WTC11 (cell line): ENCODE results near the gene SPPL2B. TPM values are rescaled to one million over a fixed set of nuclear protein-coding genes. Genes with fewer than 3 reads are reported as not detected.

Experiments
- ATAC-seq: fragments of 200-7000 bp; cut with Tn5 transposase; 2 replicates; pipeline ENCODE4 v1.10.0; 2021; ENCODE audit warnings: mild to moderate bottlenecking, moderate library complexity
- CTCF ChIA-PET: fragments of 300-600 bp; sonication (Branson Sonifier 250); formaldehyde crosslinking; loops from one replicate; lab custom pipeline; 2021; ENCODE audit warnings: antibody characterized with exemption; lab: Charles Lee
- POLR2A ChIA-PET: fragments of 350-600 bp; sonication (Branson Sonifier 250); formaldehyde crosslinking; loops from one replicate; lab custom pipeline; 2021; ENCODE audit warnings: antibody characterized with exemption; lab: Charles Lee
- DNase-seq: peaks from one replicate; pipeline ENCODE4 v3.0.0; 2021; ENCODE audit warnings: low spot score
- H3K27ac Mint-ChIP-seq: 2 replicates; pipeline ENCODE4 v1.8.0; 2021; ENCODE audit warnings: mixed read lengths
- H3K27me3 Mint-ChIP-seq: 2 replicates; pipeline ENCODE4 v1.8.0; 2021; ENCODE audit warnings: low read depth, mild to moderate bottlenecking, moderate library complexity, mixed read lengths
- H3K36me3 Mint-ChIP-seq: 2 replicates; pipeline ENCODE4 v1.8.0; 2021; ENCODE audit warnings: mixed read lengths
- H3K4me1 Mint-ChIP-seq: 2 replicates; pipeline ENCODE4 v1.8.0; 2022; ENCODE audit warnings: mixed read lengths
- H3K4me3 Mint-ChIP-seq: 2 replicates; pipeline ENCODE4 v1.8.0; 2021; ENCODE audit warnings: mild to moderate bottlenecking, moderate library complexity, mixed read lengths
- H3K9me3 Mint-ChIP-seq: 2 replicates; pipeline ENCODE4 v1.8.0; 2021; ENCODE audit warnings: mixed read lengths
- CDX4 ChIP-seq: fragments of 250-450 bp; sonication (Bioruptor Pico); IDR thresholded peaks from 2 replicates; pipeline ENCODE4 v1.9.0; 2021; ENCODE audit warnings: moderate library complexity, mild to moderate bottlenecking, inconsistent platforms, borderline replicate concordance
- CTCF ChIP-seq: fragments of 200-600 bp; IDR thresholded peaks from 2 replicates; pipeline ENCODE4 v1.8.0; 2022; ENCODE audit warnings: antibody characterized with exemption
- E2F1 ChIP-seq: sonication (generic); formaldehyde crosslinking; IDR thresholded peaks from 2 replicates; pipeline ENCODE4 v1.8.0; 2022; ENCODE audit warnings: mild to moderate bottlenecking, missing genetic modification reagents
- EMX1 ChIP-seq: fragments of 250-450 bp; sonication (Bioruptor Pico); IDR thresholded peaks from 2 replicates; pipeline ENCODE4 v1.8.0; 2021; ENCODE audit warnings: mild to moderate bottlenecking
- FOXP4 ChIP-seq: sonication (generic); formaldehyde crosslinking; IDR thresholded peaks from 2 replicates; pipeline ENCODE4 v1.8.0; 2022; ENCODE audit warnings: mild to moderate bottlenecking, missing genetic modification reagents
- GABPB1 ChIP-seq: sonication (generic); formaldehyde crosslinking; IDR thresholded peaks from 2 replicates; pipeline ENCODE4 v1.8.1; 2023; ENCODE audit warnings: mild to moderate bottlenecking, missing genetic modification reagents
- JAZF1 ChIP-seq: fragments of 250-450 bp; sonication (Bioruptor Pico); IDR thresholded peaks from 2 replicates; pipeline ENCODE4 v1.9.0; 2021; ENCODE audit warnings: moderate library complexity, mild to moderate bottlenecking, inconsistent platforms
- MXD4 ChIP-seq: fragments of 250-450 bp; sonication (Bioruptor Pico); IDR thresholded peaks from 2 replicates; pipeline ENCODE4 v1.8.0; 2021; ENCODE audit warnings: mild to moderate bottlenecking, moderate library complexity, borderline replicate concordance
- NFE2L1 ChIP-seq: sonication (generic); formaldehyde crosslinking; IDR thresholded peaks from 2 replicates; pipeline ENCODE4 v1.8.1; 2023; ENCODE audit warnings: missing genetic modification reagents
- RELA ChIP-seq: sonication (generic); formaldehyde crosslinking; IDR thresholded peaks from 2 replicates; pipeline ENCODE4 v1.8.1; 2022; ENCODE audit warnings: missing genetic modification reagents, mild to moderate bottlenecking, borderline replicate concordance
- SMAD4 ChIP-seq: sonication (generic); formaldehyde crosslinking; IDR thresholded peaks from 2 replicates; pipeline ENCODE4 v1.8.0; 2022; ENCODE audit warnings: mild to moderate bottlenecking, missing genetic modification reagents
- SOX15 ChIP-seq: fragments of 250-450 bp; sonication (Bioruptor Pico); IDR thresholded peaks from 2 replicates; pipeline ENCODE4 v1.9.0; 2021; ENCODE audit warnings: mild to moderate bottlenecking
- TCF7 ChIP-seq: sonication (generic); formaldehyde crosslinking; IDR thresholded peaks from 2 replicates; pipeline ENCODE4 v1.8.0; 2022; ENCODE audit warnings: mild to moderate bottlenecking, low read depth, missing genetic modification reagents, moderate library complexity
- ZBTB21 ChIP-seq: sonication (generic); formaldehyde crosslinking; IDR thresholded peaks from 2 replicates; pipeline ENCODE4 v1.8.1; 2023; ENCODE audit warnings: mild to moderate bottlenecking, missing genetic modification reagents, borderline replicate concordance
- ZBTB43 ChIP-seq: sonication (generic); formaldehyde crosslinking; IDR thresholded peaks from 2 replicates; pipeline ENCODE4 v1.8.1; 2023; ENCODE audit warnings: mild to moderate bottlenecking, missing genetic modification reagents
- ZNF232 ChIP-seq: sonication (generic); formaldehyde crosslinking; IDR thresholded peaks from 2 replicates; pipeline ENCODE4 v1.8.0; 2022; ENCODE audit warnings: mild to moderate bottlenecking, missing genetic modification reagents
- ZNF512 ChIP-seq: sonication (generic); formaldehyde crosslinking; IDR thresholded peaks from 2 replicates; pipeline ENCODE4 v1.8.1; 2022; ENCODE audit warnings: missing genetic modification reagents, borderline replicate concordance
- ZNF671 ChIP-seq: fragments of 250-450 bp; sonication (Bioruptor Pico); IDR thresholded peaks from 2 replicates; pipeline ENCODE4 v1.8.0; 2021; ENCODE audit warnings: mild to moderate bottlenecking
- total RNA-seq: library from RNA; stranded (reverse); gene quantifications from 3 replicates; pipeline ENCODE4 v1.2.3, GENCODE V29; 2021
- TF ChIP-seq, protein P1 (sequence below): fragments of 250-450 bp; sonication (Bioruptor Pico); IDR thresholded peaks from 2 replicates; pipeline ENCODE4 v1.9.0; 2021; ENCODE audit warnings: mild to moderate bottlenecking
- TF ChIP-seq, protein P2 (sequence below): sonication (generic); formaldehyde crosslinking; IDR thresholded peaks from 2 replicates; pipeline ENCODE4 v1.8.0; 2023; ENCODE audit warnings: mild to moderate bottlenecking, missing genetic modification reagents

Gene SPPL2B
- total RNA-seq, 1 experiment from 2014 or later: 117 TPM

DNA sequence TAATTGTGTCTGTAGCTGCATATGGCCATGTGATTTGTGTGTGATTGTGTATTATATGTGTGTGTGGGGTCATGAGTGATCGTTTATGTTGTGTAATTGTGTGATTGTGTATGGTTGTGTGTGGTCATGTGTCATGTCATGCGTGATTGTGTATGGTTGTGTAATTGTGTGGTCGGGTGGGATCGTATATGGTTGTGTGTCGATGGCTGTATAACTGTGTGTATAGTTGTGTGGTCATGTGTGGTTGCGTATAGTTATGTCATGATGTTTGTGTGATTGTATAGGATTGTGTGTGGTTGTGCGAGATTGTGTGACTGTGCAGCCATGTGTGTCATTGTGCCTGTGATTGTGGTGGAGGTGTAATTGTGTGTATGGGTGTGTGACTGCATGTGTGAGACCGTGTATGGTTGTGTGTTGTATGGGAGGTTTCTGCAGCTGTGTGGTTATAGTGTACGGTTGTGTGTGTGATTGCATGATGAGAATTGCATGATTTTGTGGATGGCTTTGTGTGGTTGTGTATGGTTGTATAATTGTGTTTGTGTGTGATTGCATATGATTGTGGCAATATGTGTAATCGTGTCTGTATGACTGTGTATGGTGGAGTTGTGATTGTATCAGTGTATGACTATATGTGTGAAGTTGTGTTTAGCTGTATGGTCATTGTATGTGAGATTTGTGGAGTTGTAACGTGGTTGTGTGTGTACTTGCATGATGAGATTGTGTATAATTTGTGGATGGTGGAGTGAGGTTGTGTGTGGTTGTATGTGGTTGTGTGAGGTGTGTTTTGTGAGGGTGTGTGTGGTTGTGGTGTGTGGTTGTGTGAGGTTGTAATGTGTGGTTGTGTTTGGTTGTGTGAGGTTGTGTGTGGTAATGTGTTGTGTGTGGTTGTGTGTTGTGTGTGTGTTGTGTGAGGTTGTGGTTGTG lies 33.8 kb downstream of the SPPL2B start (continued):
- TF ChIP-seq, protein P1, sequence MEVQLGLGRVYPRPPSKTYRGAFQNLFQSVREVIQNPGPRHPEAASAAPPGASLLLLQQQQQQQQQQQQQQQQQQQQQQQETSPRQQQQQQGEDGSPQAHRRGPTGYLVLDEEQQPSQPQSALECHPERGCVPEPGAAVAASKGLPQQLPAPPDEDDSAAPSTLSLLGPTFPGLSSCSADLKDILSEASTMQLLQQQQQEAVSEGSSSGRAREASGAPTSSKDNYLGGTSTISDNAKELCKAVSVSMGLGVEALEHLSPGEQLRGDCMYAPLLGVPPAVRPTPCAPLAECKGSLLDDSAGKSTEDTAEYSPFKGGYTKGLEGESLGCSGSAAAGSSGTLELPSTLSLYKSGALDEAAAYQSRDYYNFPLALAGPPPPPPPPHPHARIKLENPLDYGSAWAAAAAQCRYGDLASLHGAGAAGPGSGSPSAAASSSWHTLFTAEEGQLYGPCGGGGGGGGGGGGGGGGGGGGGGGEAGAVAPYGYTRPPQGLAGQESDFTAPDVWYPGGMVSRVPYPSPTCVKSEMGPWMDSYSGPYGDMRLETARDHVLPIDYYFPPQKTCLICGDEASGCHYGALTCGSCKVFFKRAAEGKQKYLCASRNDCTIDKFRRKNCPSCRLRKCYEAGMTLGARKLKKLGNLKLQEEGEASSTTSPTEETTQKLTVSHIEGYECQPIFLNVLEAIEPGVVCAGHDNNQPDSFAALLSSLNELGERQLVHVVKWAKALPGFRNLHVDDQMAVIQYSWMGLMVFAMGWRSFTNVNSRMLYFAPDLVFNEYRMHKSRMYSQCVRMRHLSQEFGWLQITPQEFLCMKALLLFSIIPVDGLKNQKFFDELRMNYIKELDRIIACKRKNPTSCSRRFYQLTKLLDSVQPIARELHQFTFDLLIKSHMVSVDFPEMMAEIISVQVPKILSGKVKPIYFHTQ: no peak
- TF ChIP-seq EMX1 (no peak), ZNF512 (CRISPR knock-in tag) (no peak), ZBTB21 (CRISPR knock-in tag) (no peak), RELA (no peak), ZBTB43 (CRISPR knock-in tag) (no peak)

- Mint-ChIP-seq H3K4me1 (peaks cover 5% of the 10 kb centered on the region), H3K36me3 (no peaks in the 10 kb centered on the region), H3K27me3 (peaks cover 11% of the 10 kb centered on the region), H3K4me3 (no peak overlapping the region), H3K9me3 (no peaks in the 10 kb centered on the region), H3K27ac (no peak overlapping the region)
- ChIA-PET CTCF (interaction anchor here (1.0 kb wide), 1 partner anchor 29 kb away, joined by 3 read pairs; no protein-coding TSS in a partner anchor), POLR2A (no interaction called here)
- DNase-seq (no peak), ATAC-seq (no peak)
- no peak for TF ChIP-seq ZNF232 (CRISPR knock-in tag)
- TF ChIP-seq MXD4 (CRISPR knock-in tag): no peak
- TF ChIP-seq E2F1 (CRISPR knock-in tag): no peak
- TF ChIP-seq GABPB1: no peak
- no peak for TF ChIP-seq FOXP4 (CRISPR knock-in tag)
- TF ChIP-seq CTCF: no peak
- TF ChIP-seq TCF7 (CRISPR knock-in tag): no peak
- TF ChIP-seq SMAD4 (CRISPR knock-in tag): no peak
- TF ChIP-seq ZNF671 (CRISPR knock-in tag): no peak
- TF ChIP-seq ZBTB21 (CRISPR knock-in tag): no peak
- no peak for TF ChIP-seq JAZF1 (CRISPR knock-in tag)
- no peak for TF ChIP-seq CDX4
- TF ChIP-seq, protein P2, sequence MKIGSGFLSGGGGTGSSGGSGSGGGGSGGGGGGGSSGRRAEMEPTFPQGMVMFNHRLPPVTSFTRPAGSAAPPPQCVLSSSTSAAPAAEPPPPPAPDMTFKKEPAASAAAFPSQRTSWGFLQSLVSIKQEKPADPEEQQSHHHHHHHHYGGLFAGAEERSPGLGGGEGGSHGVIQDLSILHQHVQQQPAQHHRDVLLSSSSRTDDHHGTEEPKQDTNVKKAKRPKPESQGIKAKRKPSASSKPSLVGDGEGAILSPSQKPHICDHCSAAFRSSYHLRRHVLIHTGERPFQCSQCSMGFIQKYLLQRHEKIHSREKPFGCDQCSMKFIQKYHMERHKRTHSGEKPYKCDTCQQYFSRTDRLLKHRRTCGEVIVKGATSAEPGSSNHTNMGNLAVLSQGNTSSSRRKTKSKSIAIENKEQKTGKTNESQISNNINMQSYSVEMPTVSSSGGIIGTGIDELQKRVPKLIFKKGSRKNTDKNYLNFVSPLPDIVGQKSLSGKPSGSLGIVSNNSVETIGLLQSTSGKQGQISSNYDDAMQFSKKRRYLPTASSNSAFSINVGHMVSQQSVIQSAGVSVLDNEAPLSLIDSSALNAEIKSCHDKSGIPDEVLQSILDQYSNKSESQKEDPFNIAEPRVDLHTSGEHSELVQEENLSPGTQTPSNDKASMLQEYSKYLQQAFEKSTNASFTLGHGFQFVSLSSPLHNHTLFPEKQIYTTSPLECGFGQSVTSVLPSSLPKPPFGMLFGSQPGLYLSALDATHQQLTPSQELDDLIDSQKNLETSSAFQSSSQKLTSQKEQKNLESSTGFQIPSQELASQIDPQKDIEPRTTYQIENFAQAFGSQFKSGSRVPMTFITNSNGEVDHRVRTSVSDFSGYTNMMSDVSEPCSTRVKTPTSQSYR: no peak
- TF ChIP-seq NFE2L1 (CRISPR knock-in tag): no peak
- no peak for TF ChIP-seq SOX15 (CRISPR knock-in tag)
These were observed 34.5 kb downstream of the SPPL2B start for GRCh38 chr19:2362970-2363300.
